ENCODE results near the gene MEIS1.

GRCh38 chr2:66472225-66472843, 37.4 kb downstream of the MEIS1 start:
- no peak for TF ChIP-seq CTCF (IDR thresholded peaks at IDR 0.05)
- no peak for TF ChIP-seq POLR2A (IDR thresholded peaks at IDR 0.05)
